Measurements from ENCODE around the gene FOXJ1. TPM values are rescaled to one million over a fixed set of nuclear protein-coding genes. Genes with fewer than 3 reads are reported as not detected.
A peak's percentile ranks its signal among the peaks of the same experiment; 100 is the strongest.

FOXJ1 gene
- total RNA-seq, 1 experiment from 2014 or later, result 0.28 TPM

DNA sequence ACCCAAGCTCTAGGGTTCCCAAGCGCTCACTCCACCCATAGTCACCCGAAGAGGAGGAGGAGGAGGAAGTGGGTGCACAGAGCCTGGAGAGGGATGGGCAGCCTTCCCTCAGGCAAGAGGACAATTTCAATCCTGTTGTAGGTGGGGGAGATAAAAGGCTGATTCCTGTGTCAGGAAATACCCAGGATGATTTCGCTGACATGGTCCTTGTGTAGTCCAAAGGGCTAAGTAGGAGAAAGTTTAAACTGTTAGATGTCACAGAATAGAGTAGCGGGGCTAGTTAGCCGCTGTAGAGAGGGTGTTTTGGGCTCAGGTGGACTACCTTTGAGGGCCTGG is 36.2 kb downstream of the FOXJ1 start:
- no TSS peak for BruUV-seq (replicated peaks)
- intact Hi-C loops (cut with micrococcal nuclease; ENCODE audit: unreplicated experiment), result no loop called here
- no peaks in the 10 kb centered on the region for H3K27me3 ChIP-seq (ENCODE audit: control insufficient read depth, insufficient read depth, low read length)
- POLR2A ChIA-PET, result no interaction called here
- peaks cover 14% of the 10 kb centered on the region for H3K4me1 ChIP-seq (ENCODE audit: control insufficient read depth, insufficient read depth, low read length)
- no peak overlapping the region for H3K27ac ChIP-seq (ENCODE audit: low read length)
- CTCF ChIA-PET, result no interaction called here
- ATAC-seq (no peak), DNase-seq (ENCODE audit: low read depth, low spot score) (no peak)
- H3K4me3 ChIP-seq (ENCODE audit: low read depth in 2 of 2, low read length in 2 of 2), result no peak overlapping the region
- H3K36me3 ChIP-seq (ENCODE audit: control insufficient read depth, insufficient read depth, low read length), result peaks cover 8% of the 10 kb centered on the region; the same call in 1 of the 2 replicates
- in situ Hi-C loops (cut with HindIII; ENCODE audit: low pct_unique_long_range_greater_than_20kb, low sequenced_read_pairs), result no loop called here
- H3K9me3 ChIP-seq (ENCODE audit: control insufficient read depth, insufficient read depth, low read depth, low read length), result no peaks in the 10 kb centered on the region
- TF ChIP-seq TCF7L2 (IDR thresholded peaks at IDR 0.05; ENCODE audit: low read depth, low read length) (no peak), SIN3A (IDR thresholded peaks at IDR 0.05; ENCODE audit: borderline replicate concordance, insufficient read depth, low read depth, low read length) (no peak)

DNA sequence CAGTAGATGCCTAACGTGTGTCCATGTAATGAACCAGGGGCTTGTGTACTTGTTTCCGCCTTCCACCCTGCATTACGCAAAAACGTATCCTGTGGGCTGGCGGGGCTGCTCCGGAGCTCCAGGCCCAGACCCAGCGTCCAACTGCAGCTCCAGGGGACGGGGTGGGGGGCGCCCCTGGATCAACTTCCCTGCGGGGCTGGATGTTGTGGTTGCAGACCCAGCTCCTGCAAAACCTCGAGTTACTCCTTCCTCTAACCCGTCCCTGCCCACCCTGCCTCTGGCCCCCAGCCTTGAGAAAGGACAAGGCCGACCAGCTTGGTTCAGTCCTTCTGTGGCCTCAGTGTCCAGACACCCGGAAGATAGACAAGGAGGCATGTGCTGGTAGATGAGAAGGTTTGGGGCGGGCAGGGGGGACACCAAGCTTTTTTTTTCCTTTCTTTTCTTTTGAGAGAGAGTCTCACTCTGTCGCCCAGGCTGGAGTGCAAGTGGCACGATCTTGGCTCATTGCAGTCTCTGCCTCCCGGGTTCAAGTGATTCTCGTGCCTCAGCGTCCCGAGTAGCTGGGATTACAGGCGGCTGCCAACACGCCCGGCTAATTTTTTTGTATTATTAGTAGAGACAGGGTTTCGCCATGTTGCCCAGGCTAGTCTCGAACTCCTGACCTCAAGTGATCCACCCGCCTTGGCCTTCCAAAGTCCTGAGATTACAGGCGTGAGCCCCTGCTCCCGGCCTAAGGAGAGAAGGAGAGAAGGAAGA is 36.7 kb downstream of the FOXJ1 start:
- H3K27ac ChIP-seq (ENCODE audit: low read length), result peak overlapping the region; percentile 95
- POLR2A ChIA-PET, result no interaction called here
- intact Hi-C loops (cut with micrococcal nuclease; ENCODE audit: unreplicated experiment), result no loop called here
- CTCF ChIA-PET, result interaction anchor here (0.6 kb wide), 1 partner anchor 196 kb away, joined by 5 read pairs; no protein-coding TSS in a partner anchor
- peaks cover 8% of the 10 kb centered on the region; the same call in 1 of the 2 replicates for H3K36me3 ChIP-seq (ENCODE audit: control insufficient read depth, insufficient read depth, low read length)
- H3K4me3 ChIP-seq (ENCODE audit: low read depth in 2 of 2, low read length in 2 of 2), result peak overlapping the region; percentile 79 to 87
- no peak for DNase-seq (ENCODE audit: low read depth, low spot score)
- H3K27me3 ChIP-seq (ENCODE audit: control insufficient read depth, insufficient read depth, low read length), result no peaks in the 10 kb centered on the region
- no peaks in the 10 kb centered on the region for H3K9me3 ChIP-seq (ENCODE audit: control insufficient read depth, insufficient read depth, low read depth, low read length)
- H3K4me1 ChIP-seq (ENCODE audit: control insufficient read depth, insufficient read depth, low read length), result peaks cover 14% of the 10 kb centered on the region
- in situ Hi-C loops (cut with HindIII; ENCODE audit: low pct_unique_long_range_greater_than_20kb, low sequenced_read_pairs), result no loop called here
- no peak; the same call in 1 of the 2 replicates for ATAC-seq
- BruUV-seq (replicated peaks), result TSS peak; percentile 99
- no peak for TF ChIP-seq SIN3A (IDR thresholded peaks at IDR 0.05; ENCODE audit: borderline replicate concordance, insufficient read depth, low read depth, low read length)
- TF ChIP-seq, protein P1, sequence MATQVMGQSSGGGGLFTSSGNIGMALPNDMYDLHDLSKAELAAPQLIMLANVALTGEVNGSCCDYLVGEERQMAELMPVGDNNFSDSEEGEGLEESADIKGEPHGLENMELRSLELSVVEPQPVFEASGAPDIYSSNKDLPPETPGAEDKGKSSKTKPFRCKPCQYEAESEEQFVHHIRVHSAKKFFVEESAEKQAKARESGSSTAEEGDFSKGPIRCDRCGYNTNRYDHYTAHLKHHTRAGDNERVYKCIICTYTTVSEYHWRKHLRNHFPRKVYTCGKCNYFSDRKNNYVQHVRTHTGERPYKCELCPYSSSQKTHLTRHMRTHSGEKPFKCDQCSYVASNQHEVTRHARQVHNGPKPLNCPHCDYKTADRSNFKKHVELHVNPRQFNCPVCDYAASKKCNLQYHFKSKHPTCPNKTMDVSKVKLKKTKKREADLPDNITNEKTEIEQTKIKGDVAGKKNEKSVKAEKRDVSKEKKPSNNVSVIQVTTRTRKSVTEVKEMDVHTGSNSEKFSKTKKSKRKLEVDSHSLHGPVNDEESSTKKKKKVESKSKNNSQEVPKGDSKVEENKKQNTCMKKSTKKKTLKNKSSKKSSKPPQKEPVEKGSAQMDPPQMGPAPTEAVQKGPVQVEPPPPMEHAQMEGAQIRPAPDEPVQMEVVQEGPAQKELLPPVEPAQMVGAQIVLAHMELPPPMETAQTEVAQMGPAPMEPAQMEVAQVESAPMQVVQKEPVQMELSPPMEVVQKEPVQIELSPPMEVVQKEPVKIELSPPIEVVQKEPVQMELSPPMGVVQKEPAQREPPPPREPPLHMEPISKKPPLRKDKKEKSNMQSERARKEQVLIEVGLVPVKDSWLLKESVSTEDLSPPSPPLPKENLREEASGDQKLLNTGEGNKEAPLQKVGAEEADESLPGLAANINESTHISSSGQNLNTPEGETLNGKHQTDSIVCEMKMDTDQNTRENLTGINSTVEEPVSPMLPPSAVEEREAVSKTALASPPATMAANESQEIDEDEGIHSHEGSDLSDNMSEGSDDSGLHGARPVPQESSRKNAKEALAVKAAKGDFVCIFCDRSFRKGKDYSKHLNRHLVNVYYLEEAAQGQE (IDR thresholded peaks at IDR 0.05; ENCODE audit: insufficient read depth in 1 of 2, low read depth in 2 of 2, low read length in 1 of 2), result no peak
- TF ChIP-seq, protein P2, sequence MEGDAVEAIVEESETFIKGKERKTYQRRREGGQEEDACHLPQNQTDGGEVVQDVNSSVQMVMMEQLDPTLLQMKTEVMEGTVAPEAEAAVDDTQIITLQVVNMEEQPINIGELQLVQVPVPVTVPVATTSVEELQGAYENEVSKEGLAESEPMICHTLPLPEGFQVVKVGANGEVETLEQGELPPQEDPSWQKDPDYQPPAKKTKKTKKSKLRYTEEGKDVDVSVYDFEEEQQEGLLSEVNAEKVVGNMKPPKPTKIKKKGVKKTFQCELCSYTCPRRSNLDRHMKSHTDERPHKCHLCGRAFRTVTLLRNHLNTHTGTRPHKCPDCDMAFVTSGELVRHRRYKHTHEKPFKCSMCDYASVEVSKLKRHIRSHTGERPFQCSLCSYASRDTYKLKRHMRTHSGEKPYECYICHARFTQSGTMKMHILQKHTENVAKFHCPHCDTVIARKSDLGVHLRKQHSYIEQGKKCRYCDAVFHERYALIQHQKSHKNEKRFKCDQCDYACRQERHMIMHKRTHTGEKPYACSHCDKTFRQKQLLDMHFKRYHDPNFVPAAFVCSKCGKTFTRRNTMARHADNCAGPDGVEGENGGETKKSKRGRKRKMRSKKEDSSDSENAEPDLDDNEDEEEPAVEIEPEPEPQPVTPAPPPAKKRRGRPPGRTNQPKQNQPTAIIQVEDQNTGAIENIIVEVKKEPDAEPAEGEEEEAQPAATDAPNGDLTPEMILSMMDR (IDR thresholded peaks at IDR 0.05), result no peak
- no peak for TF ChIP-seq POLR2AphosphoS5 (IDR thresholded peaks at IDR 0.05; ENCODE audit: low read depth, low read length)
- no peak for TF ChIP-seq TCF7L2 (IDR thresholded peaks at IDR 0.05; ENCODE audit: low read depth, low read length)

All from Panc1 (cell line).